HG03442 (cell line): ENCODE measurements around the gene SLC9C2.
"Not testable (repeated sequence)": the region's sequence is repeated elsewhere in the genome, so short reads cannot be mapped to it uniquely, and the experiment has no call there.

Experiments used
- ATAC-seq: cut with Tn5 transposase; IDR thresholded peaks from one replicate; pipeline ENCODE4 v1.9.1; 2021; ENCODE audit warnings: mild to moderate bottlenecking, moderate library complexity; ENCODE audit not compliant: unreplicated experiment

The SLC9C2 gene

GRCh38 chr1:173603056-173603591 lies at the start of gene SLC9C2:
Gene SLC9C2 (minus strand): TSS chr1:173603072. CDS start chr1:173601776, 1,296 bp downstream.
- no peak for ATAC-seq

- no peak for ATAC-seq
Observed at GRCh38 chr1:173648880-173649605, 46.2 kb upstream of the SLC9C2 start.

DNA sequence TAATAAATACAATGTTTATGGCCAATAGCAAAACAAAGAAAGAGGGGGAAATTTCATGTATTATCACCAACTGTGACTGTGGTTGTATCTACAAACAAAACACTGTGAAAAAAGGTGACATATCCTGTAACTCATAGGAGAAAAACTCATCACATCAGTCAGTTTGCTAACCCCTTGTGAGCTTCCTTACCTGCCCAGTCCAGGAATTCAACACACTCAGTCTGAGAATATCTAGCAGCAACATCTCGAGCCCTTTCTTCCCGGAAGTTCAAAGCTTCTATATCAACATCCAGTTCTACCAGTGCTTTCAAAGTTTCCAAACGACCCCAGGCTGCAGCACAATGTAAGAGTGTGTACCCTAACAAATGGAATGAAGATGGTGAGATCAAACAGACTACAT lies 43.8 kb upstream of the SLC9C2 start:
- ATAC-seq: no peak

GRCh38 chr1:173642450-173643139 lies 39.7 kb upstream of the SLC9C2 start:
- ATAC-seq: not testable (repeated sequence)

DNA sequence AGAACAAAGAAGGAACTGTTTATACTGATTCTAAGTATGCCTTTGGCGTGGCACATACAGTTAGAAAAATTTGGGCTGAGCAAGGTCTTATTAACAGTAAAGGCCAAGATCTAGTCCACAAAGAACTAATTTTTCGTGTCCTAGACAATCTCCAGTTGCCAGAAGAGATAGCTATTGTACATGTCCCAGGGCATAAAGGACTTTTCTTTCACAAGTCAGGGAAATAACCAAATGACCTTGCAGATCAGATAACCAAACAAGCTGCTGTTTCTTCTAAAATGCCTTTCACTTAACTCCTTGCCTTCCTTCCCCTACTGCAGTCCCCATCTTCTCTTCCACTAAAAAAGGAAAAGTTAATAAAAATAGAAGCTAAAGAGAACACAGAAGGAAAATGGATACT lies 36.2 kb upstream of the SLC9C2 start:
- no peak for ATAC-seq

DNA sequence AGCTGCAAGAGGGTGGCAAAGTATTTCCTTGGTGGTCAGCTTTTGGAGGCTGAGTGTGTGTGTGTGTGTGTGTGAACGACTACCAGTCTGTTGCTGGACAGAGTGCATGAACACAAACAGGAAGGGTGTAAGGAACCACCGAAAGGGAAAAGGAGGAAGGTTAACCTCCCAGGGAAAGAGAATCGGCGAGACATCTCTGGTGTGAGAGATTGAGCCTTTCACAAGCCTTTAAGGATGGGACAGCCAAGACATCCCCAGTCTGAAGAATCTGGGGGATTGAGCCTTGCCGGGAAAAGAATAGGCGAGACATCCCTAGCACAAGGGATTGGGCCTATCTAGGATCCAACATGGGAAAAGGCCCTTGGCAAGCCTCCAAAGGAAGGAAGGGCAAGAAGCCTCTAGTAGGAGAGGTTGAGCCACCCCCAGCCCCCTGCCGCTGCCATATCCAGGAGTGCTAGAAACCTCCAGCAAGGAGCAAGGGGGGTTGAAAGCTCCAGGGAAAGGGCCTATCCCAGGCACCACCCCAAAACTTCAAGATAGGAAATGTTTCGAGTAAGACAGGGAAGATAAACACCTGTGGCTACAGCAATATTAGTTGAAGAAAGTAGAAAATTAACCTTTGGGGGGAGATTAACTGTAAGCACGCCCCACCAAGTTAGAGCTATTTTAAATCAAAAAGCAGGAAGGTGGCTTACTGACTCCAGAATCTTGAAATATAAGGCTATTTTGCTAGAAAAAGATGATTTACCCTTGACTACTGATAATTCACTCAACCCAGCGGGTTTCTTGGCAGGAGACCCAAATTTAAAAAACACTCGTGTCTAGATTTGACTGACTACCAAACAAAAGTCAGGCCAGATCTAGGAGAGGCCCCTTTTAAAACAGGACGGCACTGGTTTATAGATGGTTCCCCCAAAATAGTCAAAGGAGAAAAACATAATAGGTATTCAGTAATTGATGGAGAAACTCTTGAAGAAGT lies 35.5 kb upstream of the SLC9C2 start:
- no peak for ATAC-seq

GRCh38 chr1:173637236-173638042 lies 34.6 kb upstream of the SLC9C2 start:
- not testable (repeated sequence) for ATAC-seq

DNA sequence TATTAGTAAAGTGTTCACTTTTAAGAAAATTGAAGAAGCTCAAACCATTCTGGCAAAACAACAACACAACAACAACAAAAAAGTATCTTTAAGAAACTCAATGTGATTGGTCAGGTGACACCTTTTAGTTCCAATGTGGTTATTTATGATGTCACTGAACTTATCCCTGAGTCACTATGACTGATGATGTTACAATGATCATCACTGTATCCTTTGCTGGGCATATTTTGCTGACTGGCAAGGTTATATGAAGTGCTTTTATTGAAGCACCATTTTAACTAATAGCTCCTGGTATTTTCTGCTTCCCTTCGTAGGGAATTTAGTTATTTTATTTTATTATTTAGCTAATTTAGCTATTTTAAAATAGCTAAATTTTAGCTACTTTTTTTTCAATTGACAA lies 32.2 kb upstream of the SLC9C2 start, which contains the start of gene TEX50:
TSS of gene TEX50 (plus strand) at position 223 of the 400 bp plus-strand sequence. CDS start 184 bp downstream, outside the sequence.
- no peak for ATAC-seq

GRCh38 chr1:173628888-173629287 lies 26.0 kb upstream of the SLC9C2 start:
- no peak for ATAC-seq

- ATAC-seq: no peak
Observed at GRCh38 chr1:173627269-173627668, 24.4 kb upstream of the SLC9C2 start.

GRCh38 chr1:173616859-173617258 lies 14.0 kb upstream of the SLC9C2 start:
- ATAC-seq: no peak

- ATAC-seq: not testable (repeated sequence)
Observed at GRCh38 chr1:173613086-173613485, 10.2 kb upstream of the SLC9C2 start.

GRCh38 chr1:173608503-173609216 lies 5.8 kb upstream of the SLC9C2 start:
- no peak for ATAC-seq

DNA sequence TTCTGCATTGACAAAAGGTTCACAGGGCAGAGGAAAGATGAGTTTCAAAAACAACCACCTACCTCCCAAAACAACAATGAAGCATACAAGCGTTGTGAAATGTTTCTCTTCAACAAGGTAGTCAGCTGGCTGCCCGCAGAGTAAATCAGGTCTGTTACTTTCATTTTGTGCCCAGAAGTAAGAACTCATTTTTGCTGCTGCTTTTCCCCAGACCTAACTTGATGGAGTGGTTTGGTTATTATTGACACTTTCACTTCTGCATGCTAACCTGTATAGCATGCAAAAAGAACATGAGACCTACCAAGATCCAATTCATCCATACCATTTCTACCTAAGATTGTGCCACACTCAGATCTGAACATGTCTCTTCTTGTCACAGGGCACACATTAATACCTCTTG lies 1.3 kb downstream of the SLC9C2 start:
- peak; percentile 81 for ATAC-seq

GRCh38 chr1:173596097-173596825 lies 6.6 kb downstream of the SLC9C2 start:
- ATAC-seq: no peak

DNA sequence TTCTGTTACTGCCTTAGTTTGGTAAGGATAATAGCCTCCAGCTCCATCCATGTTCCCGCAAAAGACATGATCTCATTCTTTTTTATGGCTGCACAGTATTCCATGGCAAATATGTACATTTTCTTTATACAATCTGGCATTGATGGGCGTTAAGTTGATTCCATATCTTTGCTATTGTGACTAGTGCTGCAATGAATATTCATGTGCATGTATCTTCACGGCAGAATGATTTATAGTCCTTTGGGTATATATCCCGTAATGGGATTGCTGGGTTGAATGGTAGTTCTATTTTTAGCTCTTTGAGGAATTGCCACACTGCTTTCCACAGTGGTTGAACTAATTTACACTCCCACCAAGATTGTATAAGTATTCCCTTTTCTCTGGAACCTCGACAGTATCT lies 11.7 kb downstream of the SLC9C2 start:
- ATAC-seq: not testable (repeated sequence)

DNA sequence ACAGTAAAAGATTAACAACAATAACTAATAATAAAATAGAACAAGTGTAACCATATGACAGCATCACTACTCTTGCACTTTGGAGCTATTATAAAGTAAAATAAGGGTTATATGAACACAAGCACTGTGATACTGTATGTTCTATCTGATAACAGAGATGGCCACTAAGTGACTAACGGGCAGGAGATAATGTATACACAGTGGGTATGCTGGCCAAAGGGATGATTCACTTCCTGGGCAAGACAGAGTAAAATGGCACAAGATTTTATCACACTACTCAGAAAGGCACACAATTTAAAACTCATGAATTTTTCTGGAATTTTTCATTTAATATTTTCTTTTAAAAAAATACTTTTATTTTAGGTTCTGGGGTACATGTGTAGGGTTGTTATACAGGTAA lies 12.3 kb downstream of the SLC9C2 start:
- no peak for ATAC-seq

- ATAC-seq: no peak
Observed at GRCh38 chr1:173581383-173582079, 21.3 kb downstream of the SLC9C2 start.
